HL-60 (cell line): ENCODE measurements around the gene OR5A2.

Experiments
- DNase-seq, 2 experiments: peaks; one replicate each; pipeline ENCODE4 v3.0.0-alpha.2; 2010 to 2020; ENCODE audit warnings: low read depth in 1 of 2, low spot score in 1 of 2
- H3K27ac ChIP-seq: fragments of 250-450 bp; sonication (Bioruptor Pico); replicated peaks from 2 replicates; pipeline ENCODE4 v1.5.1; 2020; ENCODE audit warnings: mild to moderate bottlenecking, moderate library complexity
- H3K27me3 ChIP-seq: fragments of 250-450 bp; sonication (Bioruptor Pico); 2 replicates; pipeline ENCODE4 v1.5.1; 2021; ENCODE audit warnings: mild to moderate bottlenecking, moderate library complexity; ENCODE audit not compliant: insufficient read depth, poor library complexity, severe bottlenecking
- H3K4me3 ChIP-seq: replicated peaks from 2 replicates; pipeline ENCODE4 v1.5.1; 2011; ENCODE audit warnings: mild to moderate bottlenecking, control low read depth, low read length; ENCODE audit not compliant: insufficient read depth
- CTCF ChIP-seq: IDR thresholded peaks from one replicate; pipeline ENCODE4 v1.5.1; 2011; ENCODE audit warnings: low read length, control low read depth, inconsistent platforms; ENCODE audit not compliant: insufficient read depth
- GABPA ChIP-seq: IDR thresholded peaks from 2 replicates; pipeline ENCODE4 v1.6.1; 2012; ENCODE audit warnings: low read depth
- POLR2AphosphoS5 ChIP-seq: IDR thresholded peaks from 2 replicates; pipeline ENCODE4 v1.6.1; 2012; ENCODE audit warnings: low read depth
- REST ChIP-seq: IDR thresholded peaks from 2 replicates; pipeline ENCODE4 v1.6.1; 2012; ENCODE audit warnings: low read depth; ENCODE audit not compliant: insufficient replicate concordance
- SPI1 ChIP-seq: IDR thresholded peaks from 2 replicates; pipeline ENCODE4 v1.6.1; 2012; ENCODE audit warnings: low read depth, mild to moderate bottlenecking, borderline replicate concordance

Gene OR5A2

GRCh38 chr11:59413646-59414045, 12.6 kb downstream of the OR5A2 start:
- Histone ChIP-seq H3K27ac (no peak overlapping the region), H3K27me3 (no peaks in the 10 kb centered on the region), H3K4me3 (no peak overlapping the region)
- DNase-seq = peak; percentile 4 to 46
- TF ChIP-seq POLR2AphosphoS5 = peak; percentile 34; the same call in 1 of the 2 replicates
- no peak for TF ChIP-seq CTCF
- TF ChIP-seq SPI1 = peak; percentile 69; the same call in 1 of the 2 replicates

GRCh38 chr11:59403546-59403945, 22.7 kb downstream of the OR5A2 start:
- Histone ChIP-seq H3K27me3 (no peaks in the 10 kb centered on the region), H3K4me3 (no peak overlapping the region), H3K27ac (no peak overlapping the region)
- DNase-seq = no peak
- TF ChIP-seq GABPA = no peak
- TF ChIP-seq SPI1 = no peak
- TF ChIP-seq REST = no peak
- no peak for TF ChIP-seq CTCF
- no peak for TF ChIP-seq POLR2AphosphoS5

- Histone ChIP-seq H3K4me3 (no peak overlapping the region), H3K27ac (no peak overlapping the region), H3K27me3 (no peaks in the 10 kb centered on the region)
- no peak for DNase-seq
- TF ChIP-seq POLR2AphosphoS5 = no peak
- TF ChIP-seq GABPA = no peak
- no peak for TF ChIP-seq REST
- no peak for TF ChIP-seq SPI1
- TF ChIP-seq CTCF = no peak
Observed at GRCh38 chr11:59401262-59401552, 25.0 kb downstream of the OR5A2 start.

GRCh38 chr11:59400461-59401261, 25.6 kb downstream of the OR5A2 start:
- Histone ChIP-seq H3K27ac (no peak overlapping the region), H3K27me3 (no peaks in the 10 kb centered on the region), H3K4me3 (no peak overlapping the region)
- no peak for DNase-seq
- TF ChIP-seq SPI1 = no peak
- no peak for TF ChIP-seq POLR2AphosphoS5
- no peak for TF ChIP-seq CTCF
- no peak for TF ChIP-seq REST
- no peak for TF ChIP-seq GABPA
